Tibial artery (tissue), 4 donors: ENCODE measurements around the gene EPB41L2.

Source experiments
- DNase-seq, 2 donors: peaks; one replicate each; pipeline ENCODE4 v3.0.0-alpha.2; 2019
- H3K27ac ChIP-seq, 2 donors: fragments of 200-600 bp; sonication (generic) in 1 of 2; 1 replicate in 1 of 2; 2 replicates in 1 of 2; pipeline ENCODE4 v1.5.1; 2018 to 2019; ENCODE audit warnings: mild to moderate bottlenecking in 1 of 2
- H3K27me3 ChIP-seq, 2 donors: fragments of 200-600 bp; sonication (generic) in 1 of 2; one replicate each; pipeline versions ENCODE4 v1.5.1 to v1.6.0; 2016 to 2019
- H3K36me3 ChIP-seq, 3 donors: fragments of 200-600 bp; sonication (generic) in 2 of 3; one replicate each; pipeline ENCODE4 v1.5.1; 2016 to 2019; ENCODE audit warnings: mild to moderate bottlenecking in 2 of 3
- H3K4me1 ChIP-seq, 4 donors: fragments of 200-600 bp; sonication (generic) in 2 of 4; 1 replicate in 3 of 4; 2 replicates in 1 of 4; pipeline ENCODE4 v1.5.1; 2016 to 2019
- H3K4me3 ChIP-seq, 2 donors: fragments of 200-600 bp; sonication (generic) in 1 of 2; 1 replicate in 1 of 2; 2 replicates in 1 of 2; pipeline ENCODE4 v1.5.1; 2018 to 2019; ENCODE audit warnings: mild to moderate bottlenecking in 2 of 2
- H3K9me3 ChIP-seq, 3 donors: fragments of 200-600 bp; sonication (generic) in 1 of 3; one replicate each; pipeline ENCODE4 v1.5.1; 2016 to 2019
- CTCF ChIP-seq, 2 experiments: fragments of 200-600 bp in 1 of 2; fragments of 450-650 bp in 1 of 2; IDR thresholded peaks; one replicate each; pipeline ENCODE4 v1.5.1; 2017 to 2019; ENCODE audit warnings: antibody characterized with exemption in 2 of 2, mild to moderate bottlenecking in 1 of 2, moderate library complexity in 1 of 2
- intact Hi-C: fragments of 100-400 bp; cut with DNase I; formaldehyde crosslinking; loops from one replicate; pipeline ENCODE4 v1.15.0; 2023; ENCODE audit warnings: low total_unique reads

EPB41L2 gene

GRCh38 chr6:131017962-131018361 is 45.1 kb downstream of the EPB41L2 start:
- Histone ChIP-seq H3K4me1 (peaks cover 0 to 39% (median 22%) of the 10 kb centered on the region in 4 donors), H3K27ac (no peak overlapping the region), H3K9me3 (no peaks in the 10 kb centered on the region), H3K4me3 (no peak overlapping the region), H3K36me3 (no peaks in the 10 kb centered on the region), H3K27me3 (no peaks in the 10 kb centered on the region)
- DNase-seq: no peak
- no peak for TF ChIP-seq CTCF (IDR thresholded peaks at IDR 0.05)
- intact Hi-C loops: no loop called here

DNA sequence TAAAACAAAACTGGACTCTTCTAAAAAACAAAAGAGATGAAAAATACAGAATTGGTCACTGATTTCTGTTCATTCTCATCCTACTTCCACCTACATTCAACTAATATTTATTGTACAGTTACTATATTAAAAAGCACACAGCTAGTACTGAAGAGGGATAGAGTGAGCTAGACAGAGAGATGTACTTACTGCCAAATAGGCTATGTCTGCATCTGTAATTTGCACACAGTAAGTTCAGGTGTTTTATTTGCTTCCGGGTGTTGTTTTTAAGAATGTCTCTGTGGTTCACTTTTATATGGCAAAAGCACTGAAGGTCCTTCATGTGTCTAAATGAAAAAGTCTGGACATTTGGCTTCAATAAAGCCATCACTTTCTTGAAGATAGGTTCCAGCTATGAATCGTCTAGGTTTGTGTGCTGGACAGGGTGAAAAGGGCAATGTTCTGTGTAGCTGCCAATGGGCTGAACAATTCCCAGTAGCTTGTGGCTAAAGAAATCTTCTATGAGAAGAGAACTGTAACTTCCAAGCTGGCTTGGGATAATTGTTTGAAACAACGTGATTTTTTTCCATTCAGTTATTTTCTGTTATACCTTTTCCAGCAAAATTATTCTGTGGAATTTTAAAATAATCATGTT is 47.3 kb downstream of the EPB41L2 start:
- no peaks in the 10 kb centered on the region for H3K9me3 ChIP-seq
- peak overlapping the region; percentile 61 to 62 for H3K27ac ChIP-seq
- no peaks in the 10 kb centered on the region for H3K36me3 ChIP-seq
- DNase-seq: no peak
- H3K27me3 ChIP-seq: no peaks in the 10 kb centered on the region
- peaks cover 0 to 48% (median 25%) of the 10 kb centered on the region in 4 donors for H3K4me1 ChIP-seq
- TF ChIP-seq CTCF (IDR thresholded peaks at IDR 0.05): no peak
- no peak overlapping the region for H3K4me3 ChIP-seq
- intact Hi-C loops: no loop called here

DNA sequence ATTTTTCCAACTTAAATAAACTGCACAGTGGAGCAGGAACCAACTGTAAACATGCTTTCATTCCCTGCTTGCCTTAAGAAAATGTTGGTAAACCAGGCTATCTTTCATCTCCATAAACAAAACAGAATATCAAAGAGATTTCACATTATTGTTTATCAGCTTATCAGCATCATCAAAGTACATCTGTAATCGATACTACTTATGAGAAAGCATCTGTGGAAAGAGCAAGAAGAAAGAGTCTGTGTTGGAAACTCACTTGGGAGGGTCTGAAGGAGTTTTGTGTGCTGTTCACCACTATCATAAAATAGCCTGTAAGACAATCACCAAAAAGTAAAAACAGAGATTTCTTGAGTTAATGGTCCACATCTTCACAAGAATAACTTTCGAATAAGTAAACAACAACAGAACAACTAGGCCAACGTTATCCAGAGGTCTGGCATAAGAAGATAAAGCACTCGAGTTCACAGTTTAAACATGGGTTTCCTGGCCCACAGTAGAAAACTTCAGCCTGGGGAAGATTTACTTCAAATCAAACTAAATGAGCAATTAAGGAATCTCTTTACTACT is 47.9 kb downstream of the EPB41L2 start:
- Histone ChIP-seq H3K36me3 (no peaks in the 10 kb centered on the region), H3K27ac (peak overlapping the region; percentile 61 to 62), H3K4me1 (peaks cover 0 to 48% (median 25%) of the 10 kb centered on the region in 4 donors), H3K27me3 (no peaks in the 10 kb centered on the region), H3K4me3 (no peak overlapping the region), H3K9me3 (no peaks in the 10 kb centered on the region)
- intact Hi-C loops: no loop called here
- no peak for DNase-seq
- TF ChIP-seq CTCF (IDR thresholded peaks at IDR 0.05): no peak

DNA sequence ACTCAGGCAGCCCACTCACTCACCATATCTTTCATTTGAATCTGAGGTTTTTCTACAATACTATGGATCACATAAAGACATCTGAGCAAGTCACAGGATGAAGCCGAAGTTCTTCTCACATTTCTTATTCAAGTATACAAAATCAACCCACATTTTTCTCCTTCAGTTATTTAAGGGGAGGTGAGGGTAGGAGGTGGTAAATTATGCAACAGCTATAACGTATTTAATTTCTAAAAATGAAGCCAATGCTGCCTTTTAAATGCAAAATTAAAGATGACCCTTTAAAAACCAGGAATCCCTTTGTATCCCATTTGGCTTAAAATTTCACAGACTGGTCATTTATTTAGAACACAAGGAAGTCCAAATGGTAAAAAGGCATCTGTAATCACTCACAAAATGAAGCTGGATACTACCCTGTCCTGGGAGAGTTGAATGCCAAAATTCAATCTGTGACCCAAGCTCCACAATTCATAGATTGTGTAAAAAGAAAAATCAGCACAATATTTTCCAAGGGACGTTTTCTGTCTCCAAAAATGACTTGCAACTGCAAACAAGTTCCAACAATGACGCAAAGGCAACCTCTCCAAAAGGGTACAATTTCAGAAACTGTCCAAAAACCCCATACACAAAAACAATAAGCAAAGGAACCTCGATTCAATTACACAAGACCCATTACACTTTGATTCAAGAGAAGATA is 48.8 kb downstream of the EPB41L2 start:
- H3K27ac ChIP-seq: peak overlapping the region; percentile 61 to 62
- no peak for DNase-seq
- no peaks in the 10 kb centered on the region for H3K36me3 ChIP-seq
- intact Hi-C loops: no loop called here
- TF ChIP-seq CTCF (IDR thresholded peaks at IDR 0.05): no peak
- no peak overlapping the region for H3K4me3 ChIP-seq
- H3K4me1 ChIP-seq: peaks cover 0 to 48% (median 25%) of the 10 kb centered on the region in 4 donors
- no peaks in the 10 kb centered on the region for H3K9me3 ChIP-seq
- H3K27me3 ChIP-seq: no peaks in the 10 kb centered on the region

DNA sequence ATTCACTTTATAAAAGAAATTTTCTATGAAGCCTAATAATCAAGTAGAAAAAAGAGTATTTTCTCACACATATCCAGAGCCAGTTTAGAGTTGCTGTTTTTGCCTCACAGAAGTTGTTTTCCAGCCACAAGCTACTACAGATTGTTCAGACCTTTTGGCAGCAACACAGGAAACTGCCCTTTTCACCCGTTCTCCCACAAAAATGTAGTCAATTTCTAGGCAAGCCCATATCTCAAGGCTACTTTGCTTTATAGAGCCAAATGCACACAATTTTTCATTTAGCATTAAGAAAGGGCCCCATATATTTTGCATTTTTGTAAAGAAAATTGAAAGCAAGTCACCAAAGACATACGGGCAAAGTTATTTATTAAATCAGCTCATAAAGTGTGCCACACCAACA is 49.5 kb downstream of the EPB41L2 start:
- peaks cover 0 to 48% (median 25%) of the 10 kb centered on the region in 4 donors for H3K4me1 ChIP-seq
- H3K4me3 ChIP-seq: peak overlapping the region; percentile 27
- H3K27me3 ChIP-seq: no peaks in the 10 kb centered on the region
- intact Hi-C loops: no loop called here
- peak overlapping the region; percentile 61 to 62 for H3K27ac ChIP-seq
- TF ChIP-seq CTCF (IDR thresholded peaks at IDR 0.05): no peak
- H3K36me3 ChIP-seq: no peaks in the 10 kb centered on the region
- H3K9me3 ChIP-seq: no peaks in the 10 kb centered on the region
- no peak for DNase-seq
